IPS-15b (cell line): Measurements from ENCODE around the gene PKP1.

ENCODE experiments used
- H3K27me3 ChIP-seq: one replicate; pipeline ENCODE4 v1.6.1; 2013; ENCODE audit warnings: low read length; ENCODE audit not compliant: control insufficient read depth, insufficient read depth
- H3K36me3 ChIP-seq: one replicate; pipeline ENCODE4 v1.6.1; 2013; ENCODE audit warnings: low read length; ENCODE audit not compliant: control insufficient read depth, insufficient read depth
- H3K4me1 ChIP-seq: one replicate; pipeline ENCODE4 v1.6.1; 2013; ENCODE audit warnings: mild to moderate bottlenecking, low read length; ENCODE audit not compliant: control insufficient read depth, insufficient read depth
- H3K4me3 ChIP-seq: one replicate; pipeline ENCODE4 v1.5.1; 2013; ENCODE audit warnings: low read depth, low read length
- H3K9ac ChIP-seq: one replicate; pipeline ENCODE4 v1.6.1; 2013; ENCODE audit warnings: low read depth, mild to moderate bottlenecking, low read length
- H3K9me3 ChIP-seq: one replicate; pipeline ENCODE4 v1.6.1; 2013; ENCODE audit warnings: mild to moderate bottlenecking, low read length; ENCODE audit not compliant: control insufficient read depth, insufficient read depth

The PKP1 gene

DNA sequence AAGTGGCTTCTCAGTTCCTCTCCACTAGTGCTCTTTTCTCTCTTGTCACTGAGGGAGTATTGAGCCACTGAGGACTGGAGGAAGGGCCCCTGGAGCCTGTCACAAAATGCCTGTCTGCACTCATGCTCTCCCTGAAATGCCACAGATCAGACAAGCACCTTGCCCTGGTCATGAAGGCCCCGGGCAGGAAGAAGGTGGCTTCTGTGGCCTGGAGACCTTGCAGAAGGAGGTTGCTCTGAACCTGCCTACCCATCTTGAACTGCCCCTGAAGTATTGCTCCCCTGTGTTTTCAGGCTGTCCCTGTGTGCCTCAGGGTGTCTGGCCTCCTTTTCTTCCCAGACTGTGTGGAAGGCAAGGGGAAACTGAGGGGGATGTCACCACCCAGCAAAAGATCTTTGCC, 3.1 kb downstream of the PKP1 start:
- Histone ChIP-seq H3K36me3 (no peaks in the 10 kb centered on the region), H3K9me3 (no peaks in the 10 kb centered on the region), H3K4me1 (no peaks in the 10 kb centered on the region), H3K4me3 (no peak overlapping the region), H3K9ac (no peak overlapping the region), H3K27me3 (peaks cover 49% of the 10 kb centered on the region)

DNA sequence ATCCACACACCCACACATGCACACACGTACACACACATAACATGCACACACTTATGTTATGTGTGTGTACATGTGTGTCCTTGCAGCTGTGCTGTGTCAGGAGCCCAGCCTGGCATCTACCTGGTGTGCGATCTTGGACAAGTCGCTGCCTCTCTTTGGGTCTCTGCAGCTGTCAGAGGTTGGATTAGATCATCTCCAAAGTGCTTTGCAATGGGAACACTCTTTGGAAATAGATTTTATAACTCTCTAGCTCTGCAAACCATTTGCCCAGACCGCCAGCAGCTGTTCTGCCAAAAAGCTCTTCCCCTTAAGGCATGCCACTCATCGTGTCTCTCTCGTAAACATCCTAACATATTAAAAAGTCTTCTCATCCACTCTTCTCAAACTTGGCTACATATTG, 4.7 kb downstream of the PKP1 start:
- Histone ChIP-seq H3K9me3 (no peaks in the 10 kb centered on the region), H3K4me1 (no peaks in the 10 kb centered on the region), H3K4me3 (no peak overlapping the region), H3K36me3 (no peaks in the 10 kb centered on the region), H3K27me3 (peaks cover 33% of the 10 kb centered on the region), H3K9ac (no peak overlapping the region)

DNA sequence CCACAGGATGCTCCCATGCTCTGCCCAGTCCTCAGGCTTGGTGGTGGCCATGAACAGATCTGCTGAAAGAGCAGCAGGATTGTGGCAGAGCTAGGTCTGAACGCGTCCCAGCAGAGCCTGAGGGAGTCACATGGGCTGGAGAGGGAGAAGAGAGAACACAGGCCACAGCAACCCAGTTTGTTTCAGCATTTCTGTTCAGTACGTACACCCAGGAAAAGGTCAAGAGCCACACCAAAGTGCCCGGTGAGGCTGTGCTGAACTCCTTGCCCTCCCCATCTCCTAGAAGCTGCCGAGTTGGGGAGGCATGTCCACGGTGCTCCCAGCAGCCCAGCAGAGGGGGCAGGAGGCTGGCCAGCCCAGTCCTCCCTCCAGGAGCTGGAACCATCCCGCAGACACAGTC, 5.5 kb downstream of the PKP1 start:
- Histone ChIP-seq H3K27me3 (peaks cover 26% of the 10 kb centered on the region), H3K36me3 (no peaks in the 10 kb centered on the region), H3K4me1 (no peaks in the 10 kb centered on the region), H3K4me3 (no peak overlapping the region), H3K9me3 (no peaks in the 10 kb centered on the region), H3K9ac (no peak overlapping the region)

DNA sequence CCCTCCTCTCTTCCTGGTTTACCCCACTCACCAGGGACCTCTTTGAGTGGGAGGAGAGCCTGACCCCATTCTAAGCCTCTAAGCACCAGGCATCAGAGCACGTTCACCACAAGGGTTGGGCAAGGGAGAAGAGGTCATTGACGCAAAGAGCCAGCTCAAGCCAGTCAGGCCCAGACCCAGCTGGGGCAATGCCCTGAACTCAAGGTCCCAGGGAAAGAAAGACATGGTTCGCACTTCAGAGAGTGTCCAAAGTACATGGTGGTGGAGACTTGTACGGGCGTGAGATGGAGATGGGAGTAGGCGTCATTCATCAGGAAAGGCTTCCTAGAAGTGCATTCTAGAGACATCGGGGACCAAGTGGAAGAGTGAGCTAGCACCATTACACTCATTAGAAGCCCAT, 7.2 kb downstream of the PKP1 start:
- H3K4me3 ChIP-seq, result no peak overlapping the region
- H3K36me3 ChIP-seq, result no peaks in the 10 kb centered on the region
- no peaks in the 10 kb centered on the region for H3K4me1 ChIP-seq
- H3K27me3 ChIP-seq, result peaks cover 8% of the 10 kb centered on the region
- H3K9me3 ChIP-seq, result no peaks in the 10 kb centered on the region
- no peak overlapping the region for H3K9ac ChIP-seq

DNA sequence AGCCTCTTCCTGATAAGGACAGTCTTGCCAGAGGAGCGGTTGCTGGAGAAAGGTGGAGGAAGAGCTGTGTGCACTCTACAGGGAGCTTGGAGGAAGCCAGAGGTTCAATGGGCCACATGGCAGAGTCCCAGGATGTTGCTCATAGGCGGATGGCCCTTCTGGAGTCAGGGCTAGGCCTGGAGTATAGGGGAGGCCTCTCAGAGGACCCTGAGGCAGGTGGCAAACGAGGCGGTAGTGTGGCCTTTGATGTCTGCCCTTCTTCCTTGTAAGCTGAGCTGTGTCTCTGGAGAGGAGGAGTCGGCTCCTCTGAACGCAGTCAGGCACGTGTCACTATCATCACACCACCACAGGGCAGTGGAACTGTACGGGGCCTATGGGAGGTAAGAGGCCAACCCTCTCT, 8.6 kb downstream of the PKP1 start:
- Histone ChIP-seq H3K27me3 (no peaks in the 10 kb centered on the region), H3K4me1 (no peaks in the 10 kb centered on the region), H3K36me3 (no peaks in the 10 kb centered on the region), H3K4me3 (no peak overlapping the region), H3K9me3 (no peaks in the 10 kb centered on the region), H3K9ac (no peak overlapping the region)

DNA sequence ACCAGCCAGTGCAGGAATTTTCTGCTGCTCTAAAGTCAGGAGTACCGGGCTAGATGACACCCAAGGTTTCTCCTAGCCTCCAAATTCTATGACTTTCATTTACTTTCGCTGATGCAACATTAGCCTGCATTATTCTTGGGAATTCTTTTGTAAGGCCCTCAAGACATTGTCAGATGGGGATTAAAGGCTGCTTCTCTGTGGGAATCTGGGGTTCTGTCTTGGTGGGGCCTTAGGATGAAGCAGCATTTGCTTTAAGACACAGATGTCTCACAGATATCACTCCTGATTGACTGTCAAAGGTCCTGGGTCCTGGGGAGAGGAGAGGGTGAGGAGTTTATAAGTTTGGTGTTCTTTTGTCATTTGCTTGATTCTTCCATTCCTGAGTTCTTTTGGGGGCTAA, 11.6 kb downstream of the PKP1 start:
- no peak overlapping the region for H3K9ac ChIP-seq
- H3K27me3 ChIP-seq, result no peaks in the 10 kb centered on the region
- H3K36me3 ChIP-seq, result no peaks in the 10 kb centered on the region
- H3K4me1 ChIP-seq, result no peaks in the 10 kb centered on the region
- H3K9me3 ChIP-seq, result no peaks in the 10 kb centered on the region
- H3K4me3 ChIP-seq, result no peak overlapping the region

DNA sequence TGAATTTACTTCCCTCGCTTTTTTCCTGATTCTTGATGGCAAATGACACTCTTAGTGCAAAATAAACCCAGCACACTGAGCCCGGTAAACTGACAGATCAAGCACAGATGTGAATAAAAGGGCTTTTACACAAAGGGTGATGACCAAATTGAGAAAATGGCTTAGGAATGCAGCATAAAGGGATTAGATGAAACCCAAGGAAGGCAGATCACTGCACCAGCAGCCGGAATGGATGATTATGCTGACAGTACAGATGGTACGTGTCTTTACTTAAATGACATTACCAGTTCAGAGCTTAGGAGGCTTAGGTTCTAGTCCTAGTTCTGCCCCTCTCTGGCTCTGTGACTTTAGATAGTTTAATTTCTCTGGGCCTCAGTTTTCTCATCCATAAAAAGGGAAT, 12.0 kb downstream of the PKP1 start:
- Histone ChIP-seq H3K4me1 (no peaks in the 10 kb centered on the region), H3K9me3 (no peaks in the 10 kb centered on the region), H3K9ac (no peak overlapping the region), H3K27me3 (no peaks in the 10 kb centered on the region), H3K4me3 (no peak overlapping the region), H3K36me3 (no peaks in the 10 kb centered on the region)

DNA sequence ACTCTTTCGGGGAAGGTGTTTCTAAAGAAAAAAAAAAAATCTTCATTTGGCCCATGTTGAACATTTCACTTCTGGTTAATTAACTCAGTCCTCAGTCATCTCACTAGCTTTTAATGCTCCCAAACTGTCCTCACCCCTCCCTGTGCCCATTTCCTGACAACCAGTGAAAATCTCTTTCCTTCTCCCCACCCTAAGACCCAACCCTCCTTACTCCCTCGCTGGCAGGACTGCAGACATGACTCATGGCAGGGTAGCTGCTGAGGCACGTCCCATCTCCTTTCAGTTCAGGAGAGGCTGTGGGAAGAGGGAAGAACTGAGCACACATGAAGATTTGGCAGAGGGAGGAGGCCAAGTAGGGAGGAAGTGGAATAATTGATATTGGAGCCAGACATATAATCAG, 12.6 kb downstream of the PKP1 start:
- Histone ChIP-seq H3K27me3 (no peaks in the 10 kb centered on the region), H3K36me3 (no peaks in the 10 kb centered on the region), H3K9me3 (no peaks in the 10 kb centered on the region), H3K4me3 (no peak overlapping the region), H3K4me1 (no peaks in the 10 kb centered on the region), H3K9ac (no peak overlapping the region)

DNA sequence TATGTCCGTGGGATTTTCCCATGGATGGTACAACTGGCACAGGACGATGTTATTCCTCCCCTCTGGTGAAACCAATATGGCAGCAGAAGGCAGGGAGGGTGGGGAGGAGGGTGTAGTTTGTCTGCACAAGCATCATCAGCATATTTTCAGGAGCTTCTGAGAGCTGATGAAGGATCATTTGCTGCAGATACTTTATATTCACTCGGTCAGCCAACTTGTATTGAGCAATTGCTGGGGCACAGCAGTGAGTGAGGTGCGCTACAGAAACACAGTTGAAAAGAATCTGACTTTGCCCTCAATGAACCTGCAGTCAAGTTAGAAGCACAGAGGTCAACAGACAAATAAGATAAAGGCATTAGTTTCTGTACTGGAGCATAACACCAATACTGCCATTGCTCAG, 13.0 kb downstream of the PKP1 start:
- Histone ChIP-seq H3K9me3 (no peaks in the 10 kb centered on the region), H3K4me3 (no peak overlapping the region), H3K27me3 (no peaks in the 10 kb centered on the region), H3K36me3 (no peaks in the 10 kb centered on the region), H3K9ac (no peak overlapping the region), H3K4me1 (no peaks in the 10 kb centered on the region)

DNA sequence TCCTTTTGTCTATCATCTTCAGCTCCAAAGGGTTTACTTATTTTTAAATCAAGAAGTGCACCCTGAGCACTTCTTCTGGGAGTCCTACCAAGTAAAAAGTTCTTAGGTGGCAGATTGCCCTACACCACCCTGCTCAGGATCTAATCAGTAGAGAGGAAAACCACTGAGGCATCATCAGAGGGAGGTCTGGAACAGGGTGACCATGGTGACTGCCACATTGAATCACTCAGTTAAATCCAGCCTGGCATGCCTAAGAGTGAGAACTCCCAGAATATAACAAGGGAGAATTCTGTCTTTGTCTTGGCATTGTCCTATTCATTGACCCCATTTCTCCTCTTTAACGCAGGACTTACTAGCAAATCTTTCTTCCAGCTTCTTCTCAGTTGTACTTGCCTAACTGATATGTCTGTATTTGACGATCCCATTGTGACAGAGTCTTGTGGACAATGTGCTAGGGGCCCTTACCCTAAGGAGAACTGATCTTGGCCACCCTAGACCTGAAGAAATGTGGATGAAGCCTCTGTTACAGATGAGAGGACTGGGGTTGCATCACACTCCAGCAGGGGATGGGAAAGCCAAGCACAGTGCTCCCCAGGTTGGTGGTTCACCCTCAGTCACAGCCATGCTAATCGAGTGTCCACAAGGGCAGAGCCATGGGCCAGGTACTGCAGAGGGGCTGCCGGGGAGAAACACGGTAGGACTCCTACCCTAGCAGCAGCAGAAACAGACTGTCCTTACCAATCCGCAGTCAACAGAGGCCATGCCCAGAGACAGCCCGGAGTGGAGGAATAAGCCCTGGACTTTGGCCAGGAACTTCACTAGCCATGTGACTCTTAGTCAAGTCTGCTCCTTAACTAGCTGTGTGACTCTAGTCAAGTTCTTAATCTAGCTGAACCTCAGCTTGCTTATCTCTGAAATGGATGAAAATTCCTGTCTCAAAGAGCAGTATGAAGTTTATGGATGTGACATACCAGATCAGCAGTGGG, 15.4 kb downstream of the PKP1 start:
- no peaks in the 10 kb centered on the region for H3K27me3 ChIP-seq
- H3K9ac ChIP-seq, result no peak overlapping the region
- H3K4me1 ChIP-seq, result no peaks in the 10 kb centered on the region
- H3K4me3 ChIP-seq, result no peak overlapping the region
- H3K9me3 ChIP-seq, result no peaks in the 10 kb centered on the region
- no peaks in the 10 kb centered on the region for H3K36me3 ChIP-seq

DNA sequence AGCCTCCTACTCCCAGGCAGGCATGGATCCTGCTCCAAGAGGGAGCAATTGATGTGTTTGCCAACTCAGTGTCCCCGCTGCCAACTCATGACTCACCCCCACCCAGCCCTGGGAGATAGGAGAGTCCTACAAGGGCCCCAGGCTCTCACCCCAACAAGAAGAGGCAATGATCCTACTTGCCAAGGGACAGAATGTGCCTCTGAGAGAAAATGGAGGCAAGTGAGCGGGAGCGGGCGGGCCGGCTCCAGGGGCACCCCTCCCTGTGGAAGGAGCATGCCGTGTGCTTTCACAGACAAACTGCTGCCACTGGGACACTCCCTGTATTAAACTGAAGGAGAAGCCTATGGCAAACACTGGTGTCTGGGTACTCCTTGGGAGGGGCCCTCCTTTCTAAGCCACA, 16.7 kb downstream of the PKP1 start:
- Histone ChIP-seq H3K27me3 (no peaks in the 10 kb centered on the region), H3K9ac (no peak overlapping the region), H3K36me3 (no peaks in the 10 kb centered on the region), H3K4me3 (no peak overlapping the region), H3K4me1 (no peaks in the 10 kb centered on the region), H3K9me3 (no peaks in the 10 kb centered on the region)

DNA sequence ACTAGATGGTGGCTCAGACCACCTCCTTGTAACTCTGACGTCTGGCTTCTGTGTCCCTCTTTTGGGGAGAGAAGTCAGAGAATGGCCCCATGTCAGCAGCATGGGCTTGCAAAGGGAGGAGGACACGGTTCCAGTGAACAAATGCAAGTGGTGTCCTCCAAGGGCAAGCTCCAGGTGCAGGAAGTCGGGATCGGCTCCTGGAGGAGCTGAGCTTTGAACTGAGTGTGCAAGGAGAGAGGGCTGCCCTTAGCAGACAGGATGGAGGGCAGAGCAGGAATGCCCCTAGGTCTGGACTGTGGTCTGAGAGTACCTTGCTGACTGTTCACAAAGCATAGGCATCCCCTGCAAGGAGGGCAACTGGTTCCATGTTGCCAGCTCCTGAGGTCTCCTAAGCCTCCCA, 17.3 kb downstream of the PKP1 start:
- H3K9me3 ChIP-seq, result no peaks in the 10 kb centered on the region
- no peak overlapping the region for H3K9ac ChIP-seq
- H3K27me3 ChIP-seq, result no peaks in the 10 kb centered on the region
- H3K36me3 ChIP-seq, result no peaks in the 10 kb centered on the region
- H3K4me3 ChIP-seq, result no peak overlapping the region
- no peaks in the 10 kb centered on the region for H3K4me1 ChIP-seq
